SK-N-SH (cell line): ENCODE data around the gene CD302.
"Not testable (repeated sequence)": the region's sequence is repeated elsewhere in the genome, so short reads cannot be mapped to it uniquely, and the experiment has no call there.

Source experiments
- CTCF ChIP-seq: fragments of 200-600 bp; sonication (generic); IDR thresholded peaks from 2 replicates; pipeline ENCODE4 v1.6.1; 2017; ENCODE audit warnings: antibody characterized with exemption, mild to moderate bottlenecking, moderate library complexity
- YY1 ChIP-seq: IDR thresholded peaks from 2 replicates; pipeline ENCODE4 v1.4.0; 2012; ENCODE audit warnings: low read depth, mild to moderate bottlenecking

GRCh38 chr2:159821775-159822477 is 23.9 kb upstream of the CD302 start:
- not testable (repeated sequence) for TF ChIP-seq YY1, CTCF
